Cerebellar nuclear complex (tissue), 1 donor: ENCODE data around the gene LATS2.

ENCODE experiments used
- DNase-seq, 2 experiments: peaks; one replicate each; lab custom pipeline; 2025; lab: John Stamatoyannopoulos, UW

Gene LATS2

DNA sequence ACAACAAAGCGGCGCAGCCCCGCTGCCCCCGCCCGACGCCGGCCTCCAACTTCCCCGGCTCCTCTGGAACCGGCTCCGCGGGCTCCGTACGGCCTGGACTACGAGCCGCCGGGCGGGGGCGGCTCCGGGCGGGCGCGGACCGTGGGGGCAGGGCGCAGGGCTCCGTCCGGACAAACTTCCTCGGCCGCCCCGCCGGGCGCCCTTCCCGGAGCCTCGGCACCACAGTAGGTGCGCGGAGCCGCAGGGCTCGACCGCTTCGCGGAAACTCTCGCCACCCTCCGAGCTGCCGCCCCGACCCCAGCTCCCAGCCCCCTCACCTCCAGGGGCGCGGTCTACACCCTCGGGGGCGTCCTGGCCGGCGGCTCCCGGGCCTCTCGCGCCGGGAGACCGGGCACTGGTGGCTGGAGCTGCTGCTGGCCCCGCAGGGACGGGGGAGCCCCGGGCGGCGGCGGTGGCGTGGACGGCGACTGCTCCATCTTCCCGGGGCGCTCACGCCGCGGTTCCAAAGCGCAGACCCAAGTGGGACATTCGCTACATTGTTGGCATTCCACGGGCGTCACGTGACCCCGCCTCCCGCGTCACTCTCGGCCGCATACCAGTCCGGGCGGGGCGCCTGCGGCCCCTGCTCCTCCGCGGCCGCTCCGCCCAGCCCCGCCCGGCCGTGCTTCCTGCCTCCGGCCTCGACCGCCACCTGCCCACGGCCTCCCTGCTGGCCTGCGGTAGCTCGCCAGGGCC lies at the start of gene LATS2:
TSS of gene LATS2 (minus strand) at position 558 of the 735 bp plus-strand sequence. CDS start 15,560 bp downstream, outside the sequence.
- DNase-seq, result peak; percentile 30 to 55

DNA sequence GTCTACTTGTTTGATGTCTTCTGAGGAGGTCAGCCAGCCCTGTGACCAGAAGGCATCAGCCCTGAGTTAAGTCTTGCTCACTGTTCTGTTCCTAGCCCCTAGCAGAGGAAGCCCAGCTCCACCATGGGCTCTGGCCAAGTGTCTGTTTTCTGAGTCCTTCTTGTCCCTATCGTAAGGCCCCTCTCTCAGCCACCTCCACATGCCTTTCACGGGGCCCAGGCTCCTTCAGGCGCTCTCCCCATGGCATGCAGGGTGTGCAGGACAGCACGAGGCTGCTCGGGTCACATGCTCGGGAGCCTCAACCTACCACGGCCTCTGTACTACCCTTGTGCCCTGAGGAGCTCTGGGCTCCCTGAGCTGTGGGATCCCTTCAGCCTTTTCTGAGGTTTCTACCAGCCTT lies 47.8 kb upstream of the LATS2 start:
- no peak for DNase-seq

DNA sequence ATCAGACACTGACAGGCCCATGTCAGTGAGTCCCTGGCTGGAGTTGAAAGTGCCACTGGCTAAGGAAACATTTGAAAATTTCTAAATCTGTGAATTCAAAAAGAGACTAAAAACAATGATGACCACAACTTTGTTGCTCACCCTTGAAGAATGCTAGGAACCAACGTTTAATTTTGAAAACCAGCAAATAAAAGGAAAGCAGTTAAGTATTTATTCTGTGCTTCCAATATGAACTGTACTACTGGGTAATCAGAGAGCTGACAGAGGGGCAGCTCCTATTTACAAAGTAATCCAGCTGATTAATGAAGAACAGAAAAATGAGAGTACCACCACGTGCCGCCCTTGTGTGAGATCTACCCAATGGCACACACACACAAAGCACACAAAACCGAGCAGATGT lies 44.7 kb upstream of the LATS2 start:
- DNase-seq, result no peak

DNA sequence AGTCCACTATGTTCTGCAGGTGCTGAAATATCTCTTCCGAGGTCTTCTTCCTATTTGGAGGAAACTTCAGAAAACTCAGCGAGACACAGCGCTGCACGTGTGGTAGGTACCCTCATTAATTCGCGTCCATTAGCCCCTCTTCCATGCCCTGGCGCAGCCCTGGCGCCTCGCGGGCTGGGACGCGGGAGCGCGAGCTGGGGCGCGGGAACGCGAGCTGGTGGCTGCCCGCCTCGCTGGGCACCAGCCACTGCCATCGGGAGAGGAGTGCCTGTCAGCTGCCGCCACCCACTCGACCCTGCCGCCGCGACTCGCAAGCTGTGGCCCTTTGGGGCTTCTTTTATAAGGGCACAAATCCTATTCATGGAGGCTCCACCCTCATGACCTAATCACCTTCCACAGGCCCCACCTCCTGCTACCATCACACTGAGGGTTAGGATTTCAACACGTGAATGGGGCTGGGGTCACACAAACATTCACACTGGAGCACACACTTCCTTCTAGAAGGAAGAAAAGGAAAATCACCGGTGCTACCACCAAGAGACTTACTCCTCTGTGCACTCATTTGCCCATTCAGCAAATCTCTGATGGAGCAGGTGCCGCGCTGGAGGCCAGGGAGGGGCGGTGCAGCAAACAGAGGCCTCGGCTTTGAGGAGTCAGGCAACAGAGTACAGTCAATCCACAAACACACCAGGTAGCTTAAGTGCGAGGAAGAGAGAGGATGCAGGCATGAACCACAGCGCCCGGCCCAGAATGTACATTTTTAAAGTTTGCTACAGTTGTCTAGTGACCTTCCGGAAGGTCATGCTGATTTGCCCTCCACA lies 43.0 kb upstream of the LATS2 start:
- no peak for DNase-seq

DNA sequence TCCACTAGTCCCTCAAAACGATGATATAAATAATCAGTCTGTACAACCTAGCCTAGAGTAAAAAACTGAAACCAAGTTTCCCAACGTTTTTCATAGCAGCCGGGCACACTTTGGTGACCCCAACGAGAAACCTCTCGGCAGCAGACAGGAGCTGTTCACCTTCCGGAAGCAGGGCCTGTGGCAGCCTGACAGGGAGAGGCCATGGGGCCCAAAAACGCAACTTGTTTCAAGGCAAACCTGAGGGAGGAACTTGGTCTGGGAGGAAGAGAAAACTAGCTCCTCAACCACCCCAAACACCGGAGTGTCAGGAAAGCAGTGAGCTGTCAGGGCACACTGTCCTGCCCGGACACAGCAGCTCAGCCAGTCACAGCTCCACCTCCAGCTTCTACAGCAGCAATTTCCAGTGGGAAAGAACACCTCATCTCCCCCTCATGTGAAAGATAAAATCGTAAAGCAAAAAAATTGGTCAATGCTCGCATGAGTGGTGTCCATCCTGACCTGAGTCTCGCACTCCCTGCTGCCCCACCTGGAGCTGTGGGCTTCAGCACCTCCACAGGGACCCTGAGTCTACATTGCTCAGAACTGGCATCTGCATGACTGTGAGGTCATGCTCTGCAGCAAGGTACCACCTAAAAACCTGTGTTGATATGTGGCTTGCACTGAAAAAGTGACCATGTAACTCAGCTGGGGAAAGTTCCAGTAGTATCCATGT lies 40.6 kb upstream of the LATS2 start:
- DNase-seq, result no peak

DNA sequence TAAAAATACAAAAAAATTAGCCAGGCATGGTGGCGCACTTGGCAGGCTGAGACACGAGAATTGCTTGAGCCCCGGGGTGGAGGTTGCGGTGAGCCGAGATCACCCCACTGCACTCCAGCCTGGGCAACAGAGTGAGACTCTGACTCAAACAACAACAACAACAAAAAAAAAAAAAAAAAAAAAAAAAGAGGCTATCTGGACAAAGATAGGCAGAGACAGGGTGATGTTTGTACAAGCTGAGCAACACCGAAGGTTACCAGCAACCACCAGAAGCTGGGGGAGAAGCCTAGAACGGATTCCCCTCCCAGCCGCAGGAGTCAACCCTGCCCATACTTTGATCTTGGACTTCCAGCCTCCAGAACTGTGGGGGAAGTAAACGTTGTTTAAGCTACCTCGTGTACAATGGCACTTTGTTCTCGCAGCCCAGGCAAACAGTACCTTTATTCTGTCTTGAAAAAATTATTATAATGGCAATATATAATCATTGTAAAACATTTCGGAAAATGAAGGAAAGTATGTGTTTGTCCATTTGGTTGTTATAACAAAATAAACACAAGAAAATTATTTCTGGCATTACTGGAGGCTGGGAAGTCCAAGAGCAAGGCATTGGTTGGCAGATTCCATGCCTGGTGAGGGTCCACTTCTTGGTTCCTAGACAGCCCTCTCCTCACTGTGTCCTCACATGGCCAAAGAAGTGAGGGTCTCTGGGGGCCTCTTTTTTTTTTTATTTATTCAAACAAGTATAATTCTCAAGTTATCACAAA lies 39.8 kb upstream of the LATS2 start:
- no peak for DNase-seq

DNA sequence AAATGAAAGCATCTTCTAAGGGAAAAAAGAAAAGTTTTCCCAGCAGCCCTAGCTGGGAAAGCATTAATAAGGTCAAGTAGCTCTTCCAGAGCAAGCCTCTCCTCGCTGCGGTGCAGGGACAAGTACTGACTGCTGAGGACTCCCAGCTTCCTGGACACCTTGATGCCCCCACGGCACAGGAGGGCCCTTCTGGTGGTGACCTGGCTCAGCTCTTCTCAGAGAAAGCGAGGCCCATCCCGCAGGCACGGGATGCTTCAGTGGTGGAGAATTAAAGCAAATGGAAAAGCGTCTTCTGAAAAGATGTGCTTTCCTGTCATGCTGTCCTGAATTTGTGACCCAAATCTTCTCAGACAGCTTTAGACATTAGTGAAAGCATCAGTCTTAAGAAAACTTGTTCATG lies 38.8 kb upstream of the LATS2 start:
- no peak for DNase-seq

DNA sequence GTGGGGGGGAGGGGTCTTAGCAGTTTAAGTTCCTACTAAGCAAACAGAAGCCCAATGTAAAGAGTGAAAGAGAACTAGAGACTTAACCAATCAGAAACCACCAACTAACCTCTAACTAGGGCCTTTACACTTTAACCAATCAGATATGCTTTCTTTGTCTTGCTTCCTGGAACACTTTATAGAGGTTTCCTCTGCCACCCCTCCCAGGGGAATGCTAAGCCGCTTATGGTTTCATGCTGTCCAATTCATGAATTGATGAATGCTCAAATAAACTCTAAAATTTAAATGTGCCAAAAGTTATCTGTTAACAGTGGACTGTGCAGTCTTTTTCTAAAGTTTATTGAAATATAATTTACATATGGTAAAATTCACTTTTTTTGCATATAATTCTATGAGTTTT lies 33.9 kb upstream of the LATS2 start:
- DNase-seq, result no peak

DNA sequence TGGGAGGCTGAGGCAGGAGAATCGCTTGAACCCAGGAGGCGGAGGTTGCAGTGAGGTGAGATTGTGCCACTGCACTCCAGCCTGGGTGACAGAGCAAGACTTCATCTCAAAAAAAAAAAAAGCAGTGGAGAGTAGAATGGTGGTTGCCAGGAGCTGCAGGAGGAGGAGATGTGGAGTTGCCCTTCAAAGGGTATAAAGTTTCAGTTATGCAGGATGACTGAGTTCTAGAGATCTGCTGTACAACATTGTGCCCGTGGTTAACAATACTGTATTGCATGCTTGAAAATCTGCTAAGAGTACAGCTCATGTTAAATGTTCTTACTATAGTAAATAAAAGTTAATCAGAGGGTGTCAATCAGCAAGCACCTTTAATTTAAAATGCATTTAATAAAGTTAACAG lies 28.4 kb upstream of the LATS2 start:
- DNase-seq, result no peak

DNA sequence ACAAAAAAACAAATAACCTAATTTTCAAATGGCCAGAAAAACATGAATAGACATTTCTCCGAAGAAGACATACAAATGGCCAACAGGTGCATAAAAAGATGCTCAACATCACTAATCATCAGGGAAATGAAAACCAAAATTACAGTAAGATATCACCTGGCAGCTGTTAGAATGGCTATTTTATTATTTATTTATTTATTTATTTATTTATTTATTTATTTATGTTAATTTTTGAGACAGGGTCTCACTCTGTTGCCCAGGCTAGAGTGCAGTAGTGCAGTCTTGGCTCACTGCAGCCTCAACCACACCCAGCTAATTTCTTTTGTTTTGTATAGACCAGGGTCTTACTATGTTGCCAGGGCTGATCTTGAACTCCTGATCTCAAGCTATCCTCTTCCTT lies 27.1 kb upstream of the LATS2 start:
- DNase-seq, result no peak

DNA sequence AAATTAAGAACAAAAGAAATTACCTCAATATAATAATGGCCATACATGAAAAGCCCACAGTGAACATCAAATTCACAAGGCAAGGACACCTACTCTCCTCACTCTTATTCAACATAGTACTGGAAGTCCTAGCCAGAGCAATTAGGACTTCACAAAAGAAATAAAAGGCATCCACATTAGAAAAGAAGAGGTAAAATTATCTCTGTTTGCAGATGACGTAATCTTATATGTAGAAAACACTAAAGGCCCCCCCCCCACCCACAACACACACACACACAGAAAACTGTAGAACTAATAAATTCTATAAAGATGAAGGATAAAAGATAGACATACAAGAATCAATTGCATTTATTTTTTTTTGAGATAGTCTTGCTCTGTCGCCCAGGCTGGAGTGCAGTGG lies 25.5 kb upstream of the LATS2 start:
- no peak for DNase-seq

DNA sequence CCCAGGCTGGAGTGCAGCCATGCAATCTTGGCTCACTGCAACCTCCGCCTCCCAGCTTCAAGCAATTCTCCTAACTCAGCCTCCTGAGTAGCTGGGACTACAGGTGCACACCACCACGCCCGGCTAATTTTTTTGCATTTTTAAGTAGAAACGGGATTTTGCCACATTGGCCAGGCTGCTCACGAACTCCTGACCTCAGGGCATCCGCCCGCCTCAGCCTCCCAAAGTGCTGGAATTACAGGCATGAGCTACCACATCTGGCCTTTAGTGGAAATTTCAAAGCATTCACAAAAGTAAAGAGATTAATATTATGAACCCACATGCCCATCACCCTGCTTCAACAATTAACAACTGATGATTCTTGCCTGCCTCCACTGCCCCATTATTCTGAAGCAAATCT lies 20.5 kb upstream of the LATS2 start:
- no peak for DNase-seq

DNA sequence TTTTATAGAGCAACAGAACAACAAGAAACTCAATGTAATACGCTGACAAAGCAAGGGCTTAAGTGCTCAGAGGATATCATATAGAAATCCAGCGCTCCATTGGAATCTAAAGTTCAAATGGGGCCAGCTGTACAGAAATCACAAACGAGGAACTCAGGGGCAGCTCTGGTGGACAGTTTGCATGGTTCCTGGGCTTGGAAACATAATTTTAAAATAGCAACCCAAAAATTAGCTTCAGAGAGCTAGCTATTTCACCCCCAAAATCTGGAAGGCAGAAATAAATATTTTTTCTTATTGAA lies 19.2 kb upstream of the LATS2 start:
- DNase-seq, result no peak

DNA sequence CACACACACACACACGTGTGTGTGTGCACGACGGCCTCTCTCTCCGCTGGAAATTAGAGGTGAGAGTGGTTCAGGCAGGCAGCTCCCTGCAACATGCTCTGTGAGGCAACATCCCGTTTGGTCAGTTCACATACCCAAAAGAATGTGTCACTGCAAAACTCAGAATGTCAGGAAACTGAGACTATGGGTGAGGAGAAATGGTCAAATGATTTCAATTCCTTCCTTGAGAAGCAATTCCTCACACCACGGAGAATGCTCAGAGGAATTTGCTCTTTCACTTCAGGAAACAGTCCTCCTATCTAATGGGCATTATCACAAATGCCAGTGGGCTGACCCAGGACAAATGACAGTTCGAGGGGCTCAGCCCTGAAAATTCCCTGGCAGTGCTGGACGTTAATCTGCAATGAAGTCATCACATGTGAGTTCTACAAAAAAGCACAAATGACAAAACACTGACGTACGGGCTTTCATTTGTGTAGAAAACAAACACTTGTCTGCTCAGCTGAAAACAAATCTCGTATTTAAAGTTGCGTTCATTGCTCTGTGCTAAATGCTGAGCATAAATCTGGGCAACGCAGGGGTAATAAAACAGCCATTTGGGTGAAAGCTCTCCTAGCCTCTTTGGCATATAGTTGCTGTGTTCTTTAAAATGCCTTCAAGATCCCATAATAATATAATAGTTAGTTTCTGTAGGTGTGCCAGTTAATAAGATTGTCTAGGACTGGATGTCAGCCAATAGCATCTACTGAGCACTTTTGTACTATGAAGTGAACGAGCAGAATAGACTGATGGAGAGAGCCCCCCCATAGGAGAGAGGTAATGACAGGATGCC lies 18.6 kb upstream of the LATS2 start:
- no peak for DNase-seq

DNA sequence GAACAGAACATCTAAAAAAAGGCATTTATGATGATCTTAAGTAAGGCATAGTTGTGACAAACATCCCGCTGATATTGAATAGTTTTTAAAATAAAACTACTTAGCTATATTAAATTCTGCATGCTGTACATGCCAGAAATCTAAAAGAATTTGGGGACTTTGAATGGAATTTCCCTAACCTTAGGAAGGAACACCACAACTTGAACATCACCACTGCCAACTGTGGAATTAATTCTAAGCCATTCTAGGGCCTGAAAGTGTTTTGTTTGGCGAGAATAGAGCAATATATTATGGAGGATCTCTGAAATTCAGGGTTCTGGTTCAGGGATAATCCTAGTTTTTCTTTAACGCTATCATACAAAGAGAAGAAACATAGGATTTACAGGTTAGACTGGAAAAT lies 17.8 kb upstream of the LATS2 start:
- DNase-seq, result no peak

DNA sequence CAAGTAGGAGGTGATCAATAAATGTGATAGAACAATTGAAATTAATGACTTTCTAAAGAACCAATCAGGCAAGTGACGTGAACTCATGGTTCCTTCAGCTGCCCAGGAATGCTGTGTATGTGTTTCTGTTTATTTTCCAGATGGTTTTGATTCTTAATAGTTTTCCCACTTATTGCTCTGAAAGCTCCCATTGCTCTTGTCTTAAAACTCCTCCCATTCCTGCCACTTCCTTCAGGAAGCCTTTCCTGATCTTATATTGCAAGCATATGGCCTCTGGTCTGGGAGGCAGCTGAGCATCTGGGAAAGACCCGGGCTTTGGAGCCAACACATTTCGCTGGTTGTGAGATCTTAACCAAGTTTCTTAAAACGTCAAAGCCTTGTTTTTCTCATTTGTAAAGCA lies 17.1 kb upstream of the LATS2 start:
- DNase-seq, result no peak

DNA sequence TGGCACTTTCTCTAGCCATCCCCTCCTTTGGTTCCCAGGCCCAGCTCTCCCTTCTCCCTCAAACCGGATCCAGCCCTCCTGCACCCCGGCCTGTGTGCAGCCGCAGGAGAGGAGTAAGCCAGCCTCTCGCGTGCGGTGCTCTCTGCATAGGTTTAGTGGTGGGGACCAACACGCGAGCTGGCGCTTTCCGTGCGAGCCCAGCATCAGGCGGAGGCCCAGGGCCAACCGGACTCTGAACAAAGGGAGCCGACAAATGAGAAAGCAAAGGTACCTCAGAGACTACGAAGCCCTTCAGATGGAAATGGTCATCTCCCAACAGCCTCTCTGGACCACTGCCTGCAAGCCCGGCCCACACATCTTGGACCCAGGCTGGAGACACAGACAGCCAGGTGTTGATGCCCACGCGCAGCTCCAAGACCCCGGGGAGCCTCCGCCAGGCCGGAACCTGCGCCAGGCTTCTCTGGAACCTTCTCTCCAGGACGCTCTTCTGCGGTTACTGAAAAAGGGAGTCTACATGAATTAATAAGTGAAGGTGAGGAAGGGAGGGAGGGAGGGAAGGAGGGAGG lies 16.5 kb upstream of the LATS2 start:
- no peak for DNase-seq

DNA sequence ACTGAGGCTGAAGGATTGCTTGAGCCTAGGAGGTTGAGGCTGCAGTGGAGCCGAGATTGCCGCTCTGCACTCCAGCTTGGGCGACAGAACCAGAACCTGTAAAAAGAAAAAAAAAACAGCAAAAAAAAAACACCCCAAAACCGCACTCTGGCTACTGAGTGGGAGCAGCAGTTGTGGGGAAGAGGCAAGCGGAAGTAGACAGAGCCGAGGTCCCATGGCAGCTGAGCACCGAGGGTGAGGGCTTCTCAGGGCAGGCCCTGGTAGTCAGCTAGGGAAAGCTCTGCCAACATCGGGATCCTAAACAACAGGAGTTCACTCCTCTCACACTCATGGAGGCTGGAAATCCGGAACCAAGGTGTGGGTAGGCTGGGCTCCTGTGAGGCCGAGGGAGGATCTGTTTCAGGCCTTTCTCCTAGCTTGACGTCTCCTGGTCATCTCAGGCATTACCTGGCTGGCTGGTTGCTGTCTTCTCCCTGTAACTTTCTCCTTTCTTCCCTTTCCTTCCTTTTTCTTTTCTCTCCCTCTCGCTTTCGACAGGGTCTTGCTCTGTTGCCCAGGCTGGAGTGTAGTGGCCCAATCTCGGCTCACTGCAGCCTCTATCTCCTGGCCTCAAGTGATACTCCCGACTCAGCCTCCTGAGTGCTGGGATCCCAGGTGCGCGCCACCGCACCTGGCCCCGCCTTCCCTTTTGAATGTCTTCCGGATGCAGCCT lies 15.8 kb upstream of the LATS2 start:
- no peak for DNase-seq

DNA sequence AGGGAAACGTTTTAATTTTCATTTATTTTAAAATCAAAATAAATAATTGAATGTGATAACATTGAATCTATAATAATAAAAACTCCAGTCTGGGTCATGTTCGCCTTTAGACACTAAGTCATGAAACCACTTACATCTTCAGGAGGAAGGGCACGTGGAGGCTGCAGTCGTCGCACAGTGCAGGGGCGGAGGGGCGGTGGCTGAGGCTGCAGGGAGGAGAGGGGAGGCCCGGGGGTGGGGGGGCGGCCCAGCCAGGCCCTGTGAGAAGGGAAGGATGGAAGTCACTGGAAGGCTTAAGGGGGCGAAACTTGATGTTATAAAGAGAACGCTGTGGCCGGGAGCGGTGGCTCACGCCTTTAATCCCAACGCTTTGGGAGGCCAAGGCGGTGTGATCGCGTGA lies 14.9 kb upstream of the LATS2 start:
- no peak for DNase-seq
